Measurements from ENCODE around the gene CRB2.

Gene CRB2

DNA sequence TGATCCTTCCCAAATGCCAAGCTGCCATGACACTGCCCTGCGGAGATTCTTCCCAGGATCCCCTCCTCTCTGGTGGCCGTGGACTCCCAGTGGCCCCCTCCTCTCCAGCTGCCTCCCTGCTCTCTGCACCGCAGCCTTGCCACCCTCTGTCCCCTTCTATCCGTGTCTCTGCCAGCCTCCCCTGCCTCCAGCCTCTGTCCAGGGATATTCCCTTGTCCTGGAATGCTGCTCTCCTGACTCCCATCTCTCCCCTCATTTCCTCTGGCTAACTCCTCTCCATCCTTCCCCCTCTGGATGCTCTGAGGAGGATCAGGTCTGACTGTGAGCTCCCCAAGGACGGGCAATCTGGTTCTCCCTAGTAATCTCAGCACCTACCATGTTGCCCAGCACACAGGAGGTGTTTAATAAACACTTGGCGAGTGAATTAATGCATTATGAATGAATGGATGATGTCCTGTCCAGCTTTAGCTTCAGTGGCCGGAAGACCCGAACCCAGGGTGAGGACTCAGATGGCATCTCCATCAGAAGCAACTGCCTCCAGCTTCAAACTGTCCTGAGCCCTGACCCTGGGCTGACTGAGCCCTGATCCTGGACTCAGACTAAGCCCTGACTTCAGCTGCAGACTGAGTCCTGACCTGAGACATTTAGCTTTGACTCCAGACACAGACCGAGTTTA lies 7.5 kb upstream of the CRB2 start:
- no peak for DNase-seq

DNA sequence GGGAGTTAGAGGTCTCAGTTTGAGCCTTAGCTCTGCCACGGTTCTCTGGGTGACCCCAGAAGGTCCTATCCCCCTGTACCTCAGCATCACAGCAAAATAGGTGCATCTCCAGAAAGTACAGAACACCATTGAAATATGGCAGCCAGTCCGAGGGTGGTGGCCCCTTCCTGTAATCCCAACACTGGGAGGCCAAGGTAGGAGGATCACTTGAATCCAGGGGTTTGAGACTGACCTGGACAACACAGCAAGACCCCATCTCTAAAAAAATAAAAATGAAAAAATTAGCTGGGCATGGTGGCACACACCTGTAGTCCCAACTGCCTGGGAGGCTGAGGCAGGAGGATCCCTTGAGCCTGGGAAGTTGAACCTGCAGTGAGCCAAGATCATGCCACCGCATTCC lies 7.0 kb upstream of the CRB2 start:
- no peak for DNase-seq

DNA sequence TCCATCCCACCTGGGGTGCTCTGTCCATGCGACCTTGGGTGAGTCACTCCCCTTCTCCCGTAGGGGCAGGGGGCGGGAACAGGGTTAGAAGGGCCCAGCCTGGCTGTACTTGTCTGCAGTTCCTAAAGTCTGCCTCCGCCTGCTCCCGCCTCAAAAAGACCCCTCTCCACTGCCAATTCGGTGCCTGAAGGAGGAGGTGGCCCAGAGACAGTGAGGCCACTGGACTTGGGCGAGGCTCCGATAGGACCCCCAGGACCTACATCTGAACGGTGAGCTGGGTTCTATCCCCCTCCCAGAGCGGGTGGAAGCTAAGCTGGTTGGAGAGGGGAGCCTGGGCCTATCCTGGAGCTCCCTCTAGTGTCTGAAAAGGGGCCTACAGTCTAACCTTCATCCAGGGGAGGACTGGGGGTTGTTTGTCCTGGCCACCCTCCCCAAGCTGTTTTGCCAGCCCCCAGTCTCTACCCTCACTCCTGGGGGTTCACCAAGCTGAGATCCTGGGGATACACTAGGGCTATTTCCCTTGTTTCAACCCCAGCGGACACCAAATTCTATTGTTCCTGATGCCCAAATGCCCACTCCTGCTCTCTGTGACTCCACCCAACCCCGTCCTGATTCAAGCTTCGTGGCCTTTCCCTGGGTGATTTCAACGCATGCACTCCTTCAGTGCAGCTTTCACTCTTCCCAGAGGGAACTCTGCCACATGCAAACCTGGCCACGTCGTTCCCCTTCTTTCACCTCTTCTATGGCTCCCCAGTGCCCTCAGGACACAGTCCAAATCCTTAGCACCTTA lies 6.1 kb upstream of the CRB2 start:
- DNase-seq: peak; percentile 18

DNA sequence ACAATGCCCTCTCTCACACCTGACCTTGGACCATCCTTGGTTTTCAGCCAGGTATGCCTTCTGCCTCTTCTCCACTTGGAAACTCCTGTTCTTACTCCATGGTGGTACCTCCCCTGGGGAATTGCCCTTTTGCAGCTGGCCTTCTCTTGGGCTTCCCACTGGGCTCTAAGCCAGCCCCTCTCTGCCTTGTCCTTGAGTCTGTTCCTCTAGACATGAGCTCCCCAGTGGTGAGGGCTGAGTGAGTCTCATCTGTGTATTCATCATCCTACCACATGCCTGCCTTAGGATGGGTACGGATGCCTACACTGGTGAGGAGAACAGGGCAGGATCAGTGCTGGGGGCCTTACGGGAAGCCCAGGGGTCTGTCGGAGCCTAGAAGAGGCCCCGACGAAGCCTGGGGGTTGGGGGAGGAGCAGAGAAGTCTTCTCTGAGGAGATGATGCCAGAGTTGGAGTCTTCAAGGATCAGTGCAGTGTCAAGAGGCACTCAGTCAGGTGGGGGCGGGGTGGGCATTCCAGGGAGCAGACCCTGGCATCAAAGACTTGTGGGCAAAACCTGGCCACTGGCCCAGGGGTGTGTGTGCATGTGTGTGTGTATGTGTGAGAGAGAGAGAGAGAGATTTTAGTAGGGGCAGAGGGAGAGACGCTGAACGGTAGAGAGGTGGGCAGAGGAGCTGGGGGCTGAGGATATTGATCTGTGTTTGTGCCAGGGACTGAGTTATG lies 5.2 kb upstream of the CRB2 start:
- no peak for DNase-seq

DNA sequence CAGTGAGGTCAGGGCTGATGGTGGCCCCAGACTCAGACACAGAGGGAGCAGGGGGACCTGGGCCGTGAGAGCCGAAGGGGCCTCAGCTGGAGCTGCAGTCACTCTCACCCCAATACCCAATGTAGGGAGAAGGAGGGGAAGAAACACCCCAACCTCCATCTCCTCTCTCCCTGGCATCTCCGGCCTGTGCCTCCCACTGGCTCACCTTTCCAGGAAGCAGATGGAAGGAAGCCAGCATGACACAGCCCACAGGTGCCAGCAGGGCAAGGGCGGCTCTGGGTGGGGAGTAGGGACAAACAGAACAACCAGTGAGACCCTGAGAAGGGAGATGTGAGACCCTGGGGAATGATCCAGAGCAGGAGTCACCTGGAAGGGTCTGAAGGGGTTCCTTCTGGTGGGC lies 3.0 kb upstream of the CRB2 start:
- no peak for DNase-seq

DNA sequence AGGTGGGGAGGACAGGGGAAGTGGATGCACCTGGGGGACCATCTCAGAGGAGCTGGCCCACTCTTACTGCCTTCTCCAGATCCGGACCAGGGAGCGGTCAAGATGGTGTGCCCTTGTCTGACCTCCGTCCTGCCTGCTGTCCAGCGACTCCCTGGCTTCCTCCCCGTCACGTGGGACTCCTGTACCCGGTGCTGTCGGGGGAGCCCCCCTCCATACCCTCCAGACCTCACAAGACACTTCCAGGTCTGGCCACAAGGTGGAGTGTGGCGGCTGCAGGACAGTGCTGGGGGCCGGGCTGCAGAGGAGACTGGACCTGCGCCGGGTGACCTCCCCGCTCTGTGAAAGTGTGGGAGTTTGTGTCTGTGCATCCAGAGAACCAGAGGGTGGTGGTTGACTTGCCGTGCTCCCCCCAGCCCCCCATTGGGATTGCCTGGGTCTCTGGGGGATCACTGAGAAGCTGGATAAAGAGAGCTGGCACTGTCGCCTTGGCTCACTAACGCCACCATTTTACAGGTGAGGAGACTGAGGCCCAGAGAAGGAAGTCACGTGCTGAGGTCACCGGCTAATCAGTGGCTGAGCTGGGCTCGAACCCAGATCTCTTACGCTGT lies 1.9 kb upstream of the CRB2 start:
- no peak for DNase-seq

DNA sequence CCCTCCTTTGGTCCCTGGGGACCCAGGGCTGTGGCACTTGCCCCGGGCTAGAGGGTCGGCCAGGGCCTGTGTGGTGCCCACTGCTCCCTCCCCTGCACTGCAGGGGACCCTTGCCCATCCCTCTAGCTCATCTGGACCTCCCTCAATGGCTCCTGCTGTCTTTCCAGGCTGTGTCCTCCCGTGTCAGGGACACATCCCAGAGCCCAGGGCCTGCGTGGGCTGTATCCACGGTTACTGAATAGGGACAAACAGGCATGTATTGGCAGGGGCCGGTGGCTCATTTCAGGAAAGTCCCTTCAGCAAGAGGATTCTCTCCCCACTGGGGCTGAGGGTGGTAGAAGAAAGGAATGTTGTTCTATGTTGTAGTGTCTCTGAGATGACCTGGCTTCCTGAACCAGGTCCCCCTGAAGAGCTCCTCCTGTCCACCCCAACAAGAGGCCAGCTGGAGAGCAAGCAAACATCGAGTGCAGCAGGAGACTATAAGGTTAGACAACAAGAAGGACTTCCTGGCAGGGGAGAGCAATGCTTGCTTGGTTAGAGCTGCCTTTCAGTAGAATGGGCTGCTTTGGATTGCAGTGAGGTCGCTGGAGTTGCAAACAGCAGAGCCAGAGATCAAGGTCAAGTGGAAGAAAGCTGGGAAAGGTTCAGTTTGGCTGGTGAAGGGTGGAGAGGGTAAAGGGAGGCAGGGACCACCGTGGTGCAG lies 1.0 kb upstream of the CRB2 start:
- DNase-seq: no peak

DNA sequence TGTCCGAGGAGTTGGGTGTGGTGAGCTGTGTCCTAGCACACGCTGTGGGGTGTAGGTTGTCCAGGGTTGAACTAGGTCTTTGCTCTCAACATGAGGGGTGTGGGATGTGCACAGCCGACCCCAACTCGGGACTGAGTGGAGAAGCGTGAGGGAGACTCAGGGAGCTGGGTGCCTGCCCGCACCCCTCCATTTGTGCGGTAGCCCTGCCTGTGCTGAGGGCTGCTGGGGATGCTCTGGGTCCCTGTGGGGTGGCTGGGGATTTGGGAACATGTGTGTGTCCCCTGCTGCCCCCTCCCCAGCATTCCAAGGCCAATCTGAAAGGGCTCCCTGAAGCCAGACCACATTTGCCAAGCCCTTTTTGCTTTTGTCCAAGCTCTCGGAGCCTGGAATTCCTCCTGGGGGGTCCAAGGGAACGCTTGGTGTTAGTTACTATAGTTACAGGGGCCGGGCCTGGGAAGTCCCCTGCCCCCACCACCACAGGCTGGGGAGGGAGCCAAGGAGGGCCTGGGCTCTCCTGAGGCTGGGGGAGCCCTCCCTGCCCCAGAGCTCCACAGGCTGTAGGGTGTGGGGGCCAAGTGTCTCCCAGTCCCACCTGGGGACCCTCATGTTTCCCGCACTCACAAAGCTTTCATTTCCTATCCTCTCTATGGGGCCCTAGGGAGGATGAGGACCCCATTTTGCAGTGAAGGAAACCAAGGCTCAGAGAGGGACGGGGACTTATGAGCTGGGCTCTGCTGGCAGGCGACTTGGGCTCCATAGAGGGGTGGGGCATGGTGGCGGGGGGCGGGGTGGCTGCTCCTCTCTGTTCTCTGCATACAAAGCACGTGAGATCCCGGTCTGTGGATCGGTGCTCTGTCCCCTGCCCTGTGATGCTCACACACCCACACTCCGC lies 1.1 kb downstream of the CRB2 start:
- DNase-seq: no peak

DNA sequence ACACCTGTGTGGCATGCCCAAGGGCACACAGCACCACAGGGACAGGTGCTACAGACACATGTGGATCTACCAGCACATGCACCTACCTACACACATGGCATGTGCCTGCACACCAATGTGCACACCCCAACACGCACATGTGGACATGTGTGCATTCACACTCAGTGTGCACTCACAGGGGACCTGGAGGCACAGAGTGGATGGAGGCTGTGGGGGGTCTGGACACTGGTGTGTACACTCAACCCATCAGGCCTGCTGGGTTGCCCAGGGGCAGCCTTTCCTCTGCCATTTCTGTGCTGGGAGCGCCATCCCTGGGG lies 1.7 kb downstream of the CRB2 start:
- no peak for DNase-seq

DNA sequence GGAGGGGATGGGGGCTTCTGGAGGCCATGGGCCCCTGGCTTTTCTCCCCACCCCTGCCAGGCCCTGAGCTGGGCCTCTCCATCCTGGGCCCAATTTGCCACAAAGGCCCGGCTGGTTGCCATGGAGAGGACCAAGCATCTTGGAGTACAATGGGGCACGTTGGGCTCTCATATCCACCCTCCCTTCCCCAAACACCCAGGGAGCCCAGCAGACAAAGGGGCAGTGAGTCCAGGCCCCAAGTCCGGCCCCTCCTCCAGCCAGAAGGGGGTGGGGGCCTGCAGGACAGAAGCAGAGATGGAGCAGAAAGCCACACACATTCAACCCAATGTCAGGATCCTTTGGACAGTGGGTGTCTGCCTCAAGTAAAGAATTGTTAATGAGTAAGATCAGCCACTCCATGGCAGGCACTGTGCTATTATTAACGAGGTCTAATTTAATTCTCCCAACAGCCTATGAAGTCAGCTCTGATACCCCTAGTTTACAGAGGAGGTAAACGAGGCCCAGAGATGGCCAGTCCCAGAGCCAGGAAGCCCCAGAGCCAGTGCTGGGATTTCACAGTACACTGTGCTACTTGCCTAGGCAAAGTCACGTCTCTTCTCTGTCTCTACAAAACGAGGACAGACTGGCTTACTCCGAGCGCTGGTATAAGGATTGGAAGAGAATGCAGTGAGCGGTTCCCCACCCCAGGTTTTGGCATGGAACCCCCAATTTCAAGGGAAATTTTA lies 2.3 kb downstream of the CRB2 start:
- DNase-seq: no peak

DNA sequence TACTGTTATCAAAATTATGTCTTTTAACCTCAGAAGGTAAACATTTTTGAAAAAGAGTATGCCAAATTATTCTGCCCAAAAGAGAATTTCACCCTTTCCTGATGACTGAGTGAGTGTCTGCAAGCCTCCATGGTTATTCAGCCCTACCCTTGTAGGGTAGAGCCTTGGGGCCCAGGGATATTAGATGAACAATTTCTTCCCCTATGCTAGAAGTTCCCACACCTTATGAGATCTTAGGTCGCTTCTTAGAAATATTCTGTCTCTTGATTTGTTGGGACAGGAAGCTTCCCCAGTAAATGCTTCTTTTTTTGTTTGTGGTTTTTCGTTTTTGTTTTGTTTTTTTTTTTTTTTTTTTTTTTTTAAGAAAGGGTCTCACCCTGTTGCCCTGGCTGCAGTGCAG lies 3.1 kb downstream of the CRB2 start:
- DNase-seq: no peak

DNA sequence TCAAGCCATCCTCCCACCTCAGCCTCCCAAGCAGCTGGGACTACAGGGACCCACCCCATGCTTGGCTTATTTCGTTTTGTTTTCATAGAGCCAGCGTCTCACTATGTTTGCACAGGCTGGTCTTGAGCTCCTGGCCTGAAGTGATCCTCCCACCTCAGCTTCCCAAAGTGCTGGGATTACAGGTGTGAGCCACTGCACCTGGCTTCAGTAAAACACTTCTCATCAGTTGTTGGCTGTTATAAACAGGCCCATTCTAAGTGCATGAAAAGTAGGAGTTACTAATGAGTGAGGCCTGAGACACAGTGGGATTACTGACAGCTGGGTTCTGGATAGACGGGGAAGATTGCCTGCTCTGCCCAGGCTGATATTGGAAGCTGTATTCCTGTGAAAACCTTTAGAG lies 3.5 kb downstream of the CRB2 start:
- DNase-seq: no peak

DNA sequence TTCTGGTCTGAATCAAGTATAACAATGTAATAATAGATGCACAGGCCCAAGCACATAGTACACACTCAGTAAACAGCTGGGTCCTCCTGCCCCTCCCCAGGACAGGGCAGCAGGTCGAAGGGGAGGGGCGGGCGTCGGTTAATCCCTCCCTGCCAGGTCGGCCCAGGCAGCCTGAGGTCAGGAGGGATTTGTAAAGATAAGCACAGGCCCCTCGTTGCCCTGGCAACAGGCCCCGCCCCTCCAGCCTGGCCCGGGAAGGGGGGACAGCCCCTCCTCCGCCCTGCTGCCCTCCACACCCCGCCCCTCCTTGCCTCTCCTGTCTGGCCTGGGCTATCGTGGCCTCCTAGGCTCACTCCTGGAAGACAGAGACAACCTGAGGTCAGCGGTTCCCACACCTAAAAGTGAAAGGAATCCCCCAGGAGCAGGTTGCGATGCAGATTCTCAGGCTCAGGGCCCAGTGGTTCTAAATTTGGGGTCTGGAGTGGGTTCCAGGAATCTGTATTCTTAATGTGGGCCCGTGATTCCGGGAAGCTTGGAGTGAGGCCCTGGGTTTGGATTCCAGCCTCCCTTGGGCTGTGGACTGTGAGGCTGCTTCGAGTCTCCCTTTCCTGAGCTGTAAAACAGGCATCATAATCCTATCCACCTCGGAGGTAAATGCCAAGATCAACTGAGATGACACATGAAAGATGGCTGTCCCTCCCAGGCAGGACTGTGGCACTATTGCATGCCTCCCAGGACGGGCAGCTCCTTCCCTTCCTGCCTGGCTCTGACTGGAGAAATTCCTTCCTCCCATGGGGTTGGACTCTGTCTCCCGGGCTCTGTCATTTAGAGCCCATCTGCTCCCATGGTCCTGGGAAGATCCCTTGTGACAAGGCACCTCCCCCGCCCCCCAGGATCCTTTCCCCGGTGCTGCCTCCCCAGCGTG lies 4.4 kb downstream of the CRB2 start:
- DNase-seq: peak; percentile 57

DNA sequence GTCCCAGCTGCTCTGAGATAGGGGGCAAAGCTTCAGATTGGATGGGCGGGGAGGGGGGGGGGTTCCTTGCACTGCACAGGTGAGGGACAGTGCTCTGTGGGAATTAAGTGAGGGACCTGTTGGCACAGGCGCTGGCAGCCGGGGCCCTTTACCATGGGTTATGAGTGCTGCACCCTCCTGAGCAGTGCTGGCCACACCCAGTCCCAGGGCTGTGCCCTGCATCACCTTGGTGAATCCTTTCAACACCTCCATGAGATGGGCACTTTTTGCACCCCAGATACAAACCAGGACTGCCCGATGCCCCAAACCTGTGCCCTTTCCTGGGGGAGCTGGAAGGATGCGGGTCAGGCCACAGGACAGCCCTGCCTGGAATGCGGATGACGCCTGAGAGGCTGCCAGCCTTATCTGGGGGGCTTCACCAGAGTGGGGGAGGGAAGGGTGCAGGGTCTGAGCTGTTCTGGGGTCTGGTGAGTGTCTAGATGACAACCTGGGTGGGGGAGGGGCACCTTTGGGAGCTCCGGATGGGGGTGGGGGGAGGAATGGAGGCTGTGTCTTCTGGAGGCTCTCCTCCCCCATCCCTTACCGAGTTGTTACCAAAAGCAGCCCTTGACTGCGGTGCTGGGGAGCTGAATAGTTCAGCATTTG lies 5.2 kb downstream of the CRB2 start:
- no peak for DNase-seq

DNA sequence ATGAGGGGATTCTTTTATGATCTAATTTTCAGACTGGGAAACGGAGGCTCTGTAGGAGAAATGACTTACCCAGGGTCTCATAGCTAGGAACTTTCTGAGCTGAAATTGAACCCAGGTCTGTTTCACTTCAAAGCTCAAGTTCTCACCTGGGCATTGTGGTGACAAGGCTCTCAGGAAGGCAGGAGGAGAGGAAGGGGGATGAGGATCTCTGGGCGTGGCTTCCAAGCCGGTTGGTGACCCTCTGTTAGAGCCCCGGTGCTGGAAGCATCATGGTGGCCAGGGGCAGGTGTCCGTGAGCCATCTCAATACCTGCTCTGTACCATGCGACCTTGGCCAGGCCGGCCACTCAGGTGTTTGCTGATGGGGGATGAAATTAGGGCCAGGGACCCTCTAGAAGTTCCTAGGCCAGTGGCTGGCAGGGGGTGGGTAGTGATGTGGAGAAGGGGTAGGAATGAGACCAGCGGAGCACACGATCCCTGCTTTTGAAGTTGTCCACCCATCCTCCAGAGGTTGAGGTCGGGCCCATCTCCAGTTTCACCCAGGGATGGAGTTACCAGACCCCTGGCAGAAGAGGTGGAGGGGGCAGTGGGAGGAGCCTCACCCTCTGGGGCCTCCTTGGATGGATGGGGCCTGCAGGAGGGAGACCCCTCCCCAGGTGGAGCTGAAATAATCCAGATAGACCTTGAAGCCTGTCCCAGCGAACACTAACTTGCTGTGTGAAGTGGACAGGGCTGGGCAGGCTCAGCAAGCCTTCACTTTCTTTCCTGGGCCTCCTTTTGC lies 5.9 kb downstream of the CRB2 start:
- no peak for DNase-seq

DNA sequence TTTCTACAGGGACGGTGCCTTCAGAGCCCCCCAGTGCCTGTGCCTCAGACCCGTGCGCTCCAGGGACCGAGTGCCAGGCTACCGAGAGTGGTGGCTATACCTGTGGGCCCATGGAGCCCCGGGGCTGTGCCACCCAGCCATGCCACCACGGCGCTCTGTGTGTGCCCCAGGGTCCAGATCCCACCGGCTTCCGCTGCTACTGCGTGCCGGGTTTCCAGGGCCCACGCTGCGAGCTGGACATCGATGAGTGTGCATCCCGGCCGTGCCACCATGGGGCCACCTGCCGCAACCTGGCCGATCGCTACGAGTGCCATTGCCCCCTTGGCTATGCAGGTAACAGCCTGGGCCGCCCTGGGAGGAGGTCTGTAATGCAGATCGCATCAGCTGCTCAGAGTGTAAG lies 6.9 kb downstream of the CRB2 start:
- DNase-seq: no peak

DNA sequence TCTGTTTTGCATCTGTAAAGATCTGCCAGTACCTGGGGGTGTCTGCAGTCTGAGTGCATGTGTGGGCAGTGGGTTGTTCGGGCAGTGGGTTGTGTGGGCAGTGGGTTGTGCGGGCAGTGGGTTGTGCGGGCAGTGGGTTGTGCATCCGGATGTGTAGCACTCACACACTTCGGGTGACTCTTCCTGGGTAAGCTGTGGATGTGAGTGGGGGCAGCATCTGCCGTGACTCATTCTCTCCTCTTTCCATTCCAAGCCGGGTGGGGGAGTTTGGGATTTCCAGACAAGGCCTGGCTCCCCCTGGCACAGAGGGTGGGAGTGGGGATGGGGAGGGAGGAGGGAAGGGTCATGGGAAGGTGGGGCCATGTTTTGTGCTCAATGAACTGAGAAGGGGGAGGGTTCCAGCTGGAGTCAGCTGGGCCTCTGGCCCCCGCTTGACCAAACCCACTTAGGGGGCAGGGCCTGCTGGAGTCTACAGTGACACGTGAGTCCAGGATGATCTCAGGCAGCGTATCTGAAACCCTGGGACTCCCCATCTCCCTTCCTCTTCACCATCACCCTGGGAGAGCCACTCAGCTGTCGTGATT lies 8.3 kb downstream of the CRB2 start:
- DNase-seq: no peak

DNA sequence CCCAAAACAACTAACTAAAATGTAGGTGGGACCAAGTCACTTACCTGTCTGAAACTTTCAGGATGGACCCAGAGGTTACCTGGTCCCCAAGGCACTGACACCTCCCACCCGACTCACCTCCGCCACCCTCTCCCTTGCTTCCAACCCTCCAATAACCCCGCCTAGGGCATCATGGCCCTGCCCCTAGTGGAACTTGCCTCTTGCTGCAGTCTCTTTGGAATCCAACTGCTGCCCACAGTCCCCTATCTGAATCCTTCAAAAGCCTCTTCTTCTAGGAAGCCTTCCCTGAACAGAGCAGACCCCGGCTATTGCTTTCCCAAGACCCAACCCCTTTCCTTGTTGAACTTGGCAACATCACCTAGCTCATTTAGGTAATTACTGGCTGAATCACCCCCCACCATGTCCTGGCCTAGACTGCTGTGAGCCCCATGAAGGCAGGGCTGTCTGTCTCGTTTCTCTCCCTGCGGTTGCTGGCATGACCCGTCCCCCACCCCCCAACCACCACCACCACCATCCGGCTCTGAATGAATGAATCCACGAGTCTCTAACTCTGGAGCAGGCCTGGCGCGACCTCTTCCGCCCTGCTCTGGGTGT lies 9.4 kb downstream of the CRB2 start:
- no peak for DNase-seq
